Upper lobe of left lung (tissue), 6 donors: ENCODE measurements around the gene AADACL4. TPM values are rescaled to one million over a fixed set of nuclear protein-coding genes. Genes with fewer than 3 reads are reported as not detected.
A peak's percentile ranks its signal among the peaks of the same experiment; 100 is the strongest.

Experiments used
- ATAC-seq, 2 donors: fragments of 200-7000 bp; cut with Tn5 transposase; one replicate each; pipeline ENCODE4 v1.9.1; 2022; ENCODE audit warnings: mild to moderate bottlenecking in 2 of 2, moderate library complexity in 2 of 2; ENCODE audit not compliant: low FRiP score in 2 of 2
- DNase-seq, 2 donors: peaks; one replicate each; pipeline ENCODE4 v3.0.0-alpha.2; 2019 to 2020
- H3K27ac ChIP-seq, 4 donors: fragments of 200-600 bp; sonication (generic); one replicate each; pipeline ENCODE4 v1.5.1; 2016 to 2019
- H3K27me3 ChIP-seq, 4 donors: fragments of 200-600 bp; sonication (generic); one replicate each; pipeline ENCODE4 v1.5.1; 2017 to 2019
- H3K36me3 ChIP-seq, 4 donors: fragments of 200-600 bp; sonication (generic); one replicate each; pipeline ENCODE4 v1.5.1; 2016 to 2019
- H3K4me1 ChIP-seq, 4 donors: fragments of 200-600 bp; sonication (generic); one replicate each; pipeline ENCODE4 v1.5.1; 2018 to 2019
- H3K4me3 ChIP-seq, 4 donors: fragments of 200-600 bp; sonication (generic); one replicate each; pipeline ENCODE4 v1.5.1; 2017 to 2019; ENCODE audit warnings: mild to moderate bottlenecking in 2 of 4, moderate library complexity in 1 of 4
- H3K9me3 ChIP-seq, 4 donors: fragments of 200-600 bp; sonication (generic); one replicate each; pipeline ENCODE4 v1.5.1; 2018 to 2019
- CTCF ChIP-seq, 6 experiments: fragments of 450-650 bp in 4 of 6; fragments of 200-600 bp in 2 of 6; sonication (generic) in 2 of 6; IDR thresholded peaks; one replicate each; pipeline ENCODE4 v1.5.1; 2016 to 2019; ENCODE audit warnings: antibody characterized with exemption in 6 of 6
- EP300 ChIP-seq, 4 donors: sonication (generic); formaldehyde crosslinking; IDR thresholded peaks; one replicate each; pipeline ENCODE4 v1.5.1; 2017; ENCODE audit warnings: antibody characterized with exemption in 4 of 4, control low read depth in 2 of 4
- POLR2A ChIP-seq, 4 donors: fragments of 450-650 bp; IDR thresholded peaks; one replicate each; pipeline ENCODE4 v1.5.1; 2016 to 2017; ENCODE audit warnings: antibody characterized with exemption in 4 of 4, mild to moderate bottlenecking in 2 of 4
- POLR2AphosphoS5 ChIP-seq, 2 donors: sonication (generic); formaldehyde crosslinking; IDR thresholded peaks; one replicate each; pipeline ENCODE4 v1.5.1; 2017; ENCODE audit warnings: antibody characterized with exemption in 2 of 2
- WGBS, 2 donors: methylation state at CpG; one replicate each; pipeline ENCODE4 v1.1.5; 2017 to 2018; 5-methylcytosine and 5-hydroxymethylcytosine counted together
- total RNA-seq, 6 donors: library from RNA; depleted of rRNA in 4 of 6; stranded (reverse); fragments of >200 nt in 4 of 6; gene quantifications; one replicate each; pipeline versions ENCODE4 v1.1.0 to v1.2.1, GENCODE V29; 2016 to 2021
- donor health status: DM: no; HTN: no; CAD: no; lungs with moderate emphysema.
- donor health status: DM: no; HTN: yes; CAD: no; lungs with severe emphysema.

Gene AADACL4
- total RNA-seq, 6 donors from 2014 or later, result not detected

- TF ChIP-seq CTCF (IDR thresholded peaks at IDR 0.05), result peak in 3 of 6 experiments; percentile 29 to 50 (median 34)
- no peak for TF ChIP-seq EP300 (IDR thresholded peaks at IDR 0.05)
- no peak for TF ChIP-seq POLR2AphosphoS5 (IDR thresholded peaks at IDR 0.05)
- TF ChIP-seq POLR2A (IDR thresholded peaks at IDR 0.05), result no peak
- WGBS, 2 donors, result 68 to 81% methylated on average over 3 to 9 of the region's 9 CpGs
- Histone ChIP-seq H3K9me3 (no peaks in the 10 kb centered on the region), H3K4me3 (no peak overlapping the region), H3K27ac (peak overlapping the region in 1 of 4 donors; percentile 30), H3K36me3 (no peaks in the 10 kb centered on the region), H3K27me3 (no peaks in the 10 kb centered on the region), H3K4me1 (peaks cover 74 to 91% (median 85%) of the 10 kb centered on the region in 4 donors)
- DNase-seq (peak in 1 of 2 donors; percentile 47), ATAC-seq (no peak)
Observed at GRCh38 chr1:12600880-12601633, 42.8 kb upstream of the AADACL4 start.

- ATAC-seq (peak in 1 of 2 donors; percentile 44), DNase-seq (peak in 1 of 2 donors; percentile 73)
- no peaks in the 10 kb centered on the region for H3K27me3 ChIP-seq
- WGBS, 2 donors, result 75 to 90% methylated on average over 8 to 13 of the region's 13 CpGs
- no peaks in the 10 kb centered on the region for H3K9me3 ChIP-seq
- TF ChIP-seq CTCF (IDR thresholded peaks at IDR 0.05), result no peak
- TF ChIP-seq POLR2AphosphoS5 (IDR thresholded peaks at IDR 0.05), result peak in 1 of 2 donors; percentile 36
- no peak for TF ChIP-seq POLR2A (IDR thresholded peaks at IDR 0.05)
- TF ChIP-seq EP300 (IDR thresholded peaks at IDR 0.05), result no peak
- H3K36me3 ChIP-seq, result peaks cover 0 to 2% (median 0%) of the 10 kb centered on the region in 4 donors
- peak overlapping the region in 2 of 4 donors; percentile 65 to 69 for H3K27ac ChIP-seq
- peaks cover 65 to 82% (median 76%) of the 10 kb centered on the region in 4 donors for H3K4me1 ChIP-seq
- H3K4me3 ChIP-seq, result no peak overlapping the region
Observed at GRCh38 chr1:12601700-12602658, 41.9 kb upstream of the AADACL4 start.

- no peaks in the 10 kb centered on the region for H3K9me3 ChIP-seq
- no peak for ATAC-seq
- H3K4me1 ChIP-seq, result peaks cover 59 to 75% (median 69%) of the 10 kb centered on the region in 4 donors
- TF ChIP-seq POLR2AphosphoS5 (IDR thresholded peaks at IDR 0.05) (no peak), CTCF (IDR thresholded peaks at IDR 0.05) (no peak), POLR2A (IDR thresholded peaks at IDR 0.05) (no peak), EP300 (IDR thresholded peaks at IDR 0.05) (no peak)
- 79 to 86% methylated on average over 4 to 6 of the region's 6 CpGs for WGBS, 2 donors
- H3K36me3 ChIP-seq, result peaks cover 0 to 5% (median 0%) of the 10 kb centered on the region in 4 donors
- no peak overlapping the region for H3K4me3 ChIP-seq
- no peaks in the 10 kb centered on the region for H3K27me3 ChIP-seq
- no peak for DNase-seq
- H3K27ac ChIP-seq, result peak overlapping the region; percentile 2 to 69 (median 58)
Observed at GRCh38 chr1:12602659-12603024, 41.2 kb upstream of the AADACL4 start.

- Histone ChIP-seq H3K36me3 (peaks cover 0 to 5% (median 0%) of the 10 kb centered on the region in 4 donors), H3K9me3 (no peaks in the 10 kb centered on the region), H3K4me3 (no peak overlapping the region), H3K27ac (peak overlapping the region; percentile 52 to 69 (median 60)), H3K27me3 (no peaks in the 10 kb centered on the region), H3K4me1 (peaks cover 53 to 70% (median 64%) of the 10 kb centered on the region in 4 donors)
- no peak for ATAC-seq
- WGBS, 2 donors, result 72 to 81% methylated on average over 9 of the region's 9 CpGs
- no peak for DNase-seq
- TF ChIP-seq EP300 (IDR thresholded peaks at IDR 0.05) (no peak), CTCF (IDR thresholded peaks at IDR 0.05) (no peak), POLR2AphosphoS5 (IDR thresholded peaks at IDR 0.05) (no peak), POLR2A (IDR thresholded peaks at IDR 0.05) (no peak)
Observed at GRCh38 chr1:12603224-12603623, 40.7 kb upstream of the AADACL4 start.
